Keratinocyte (primary cell): Measurements from ENCODE around the gene SCN4A.

Experiments used
- EZH2 ChIP-seq: IDR thresholded peaks from one replicate; pipeline ENCODE4 v1.6.1; 2012; ENCODE audit warnings: inconsistent platforms, mild to moderate bottlenecking, low read length, moderate library complexity
- TF ChIP-seq, protein P1 (sequence below), 3 experiments: IDR thresholded peaks in 1 of 3; conservative IDR thresholded peaks in 1 of 3; optimal IDR thresholded peaks in 1 of 3; 2 replicates in 2 of 3; 3 replicates in 1 of 3; pipeline versions ENCODE3 to v1.5.1; 2011; ENCODE audit warnings: low read length in 3 of 3, mild to moderate bottlenecking in 3 of 3, moderate library complexity in 2 of 3, control low read depth in 1 of 3, inconsistent platforms in 1 of 3; ENCODE audit not compliant: insufficient read depth in 2 of 3; ENCODE audit errors: extremely low read depth in 1 of 3

GRCh38 chr17:63956296-63956920, 16.3 kb downstream of the SCN4A start:
- TF ChIP-seq, protein P1, sequence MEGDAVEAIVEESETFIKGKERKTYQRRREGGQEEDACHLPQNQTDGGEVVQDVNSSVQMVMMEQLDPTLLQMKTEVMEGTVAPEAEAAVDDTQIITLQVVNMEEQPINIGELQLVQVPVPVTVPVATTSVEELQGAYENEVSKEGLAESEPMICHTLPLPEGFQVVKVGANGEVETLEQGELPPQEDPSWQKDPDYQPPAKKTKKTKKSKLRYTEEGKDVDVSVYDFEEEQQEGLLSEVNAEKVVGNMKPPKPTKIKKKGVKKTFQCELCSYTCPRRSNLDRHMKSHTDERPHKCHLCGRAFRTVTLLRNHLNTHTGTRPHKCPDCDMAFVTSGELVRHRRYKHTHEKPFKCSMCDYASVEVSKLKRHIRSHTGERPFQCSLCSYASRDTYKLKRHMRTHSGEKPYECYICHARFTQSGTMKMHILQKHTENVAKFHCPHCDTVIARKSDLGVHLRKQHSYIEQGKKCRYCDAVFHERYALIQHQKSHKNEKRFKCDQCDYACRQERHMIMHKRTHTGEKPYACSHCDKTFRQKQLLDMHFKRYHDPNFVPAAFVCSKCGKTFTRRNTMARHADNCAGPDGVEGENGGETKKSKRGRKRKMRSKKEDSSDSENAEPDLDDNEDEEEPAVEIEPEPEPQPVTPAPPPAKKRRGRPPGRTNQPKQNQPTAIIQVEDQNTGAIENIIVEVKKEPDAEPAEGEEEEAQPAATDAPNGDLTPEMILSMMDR (optimal IDR thresholded peaks at IDR 0.05 in 1 of 3, IDR thresholded peaks at IDR 0.05 in 1 of 3, conservative IDR thresholded peaks at IDR 0.05 in 1 of 3; ENCODE audit: extremely low read depth in 1 of 3, insufficient read depth in 2 of 3, low read length in 3 of 3) = no peak
- no peak for TF ChIP-seq EZH2
